Mesendoderm (in vitro differentiated cells): Measurements from ENCODE around the gene DBH.

Experiments used
- DNase-seq: peaks from one replicate; pipeline ENCODE4 v3.0.0; 2013
- H2AK5ac ChIP-seq: 2 replicates; pipeline ENCODE4 v1.6.1; 2013; ENCODE audit warnings: low read length, inconsistent platforms
- H2BK120ac ChIP-seq: 2 replicates; pipeline ENCODE4 v1.6.1; 2013; ENCODE audit warnings: low read depth, mild to moderate bottlenecking, low read length, moderate library complexity, mixed read lengths
- H2BK15ac ChIP-seq: replicated peaks from 2 replicates; pipeline ENCODE4 v1.6.1; 2013; ENCODE audit warnings: low read depth, mild to moderate bottlenecking, moderate library complexity
- H2BK5ac ChIP-seq: 2 replicates; pipeline ENCODE4 v1.6.1; 2013; ENCODE audit warnings: low read length, inconsistent platforms
- H3K18ac ChIP-seq: 2 replicates; pipeline ENCODE4 v1.6.1; 2013; ENCODE audit warnings: mild to moderate bottlenecking, low read length, mixed read lengths
- H3K23ac ChIP-seq: one replicate; pipeline ENCODE4 v1.6.1; 2013; ENCODE audit warnings: low read length
- H3K27ac ChIP-seq: 2 replicates; pipeline ENCODE4 v1.5.1; 2013; ENCODE audit warnings: low read depth, mild to moderate bottlenecking, inconsistent platforms, low read length, moderate library complexity
- H3K27me3 ChIP-seq: 2 replicates; pipeline ENCODE4 v1.6.1; 2013; ENCODE audit warnings: low read length, control low read depth, mild to moderate bottlenecking, inconsistent platforms; ENCODE audit not compliant: insufficient read depth, poor library complexity
- H3K36me3 ChIP-seq: 2 replicates; pipeline ENCODE4 v1.6.1; 2013; ENCODE audit warnings: low read length, inconsistent platforms; ENCODE audit not compliant: control insufficient read depth, insufficient read depth
- H3K4ac ChIP-seq: one replicate; pipeline ENCODE4 v1.6.1; 2013; ENCODE audit warnings: low read depth, mild to moderate bottlenecking, low read length, moderate library complexity
- H3K4me1 ChIP-seq: 2 replicates; pipeline ENCODE4 v1.6.1; 2013; ENCODE audit warnings: low read depth, low read length, inconsistent platforms; ENCODE audit not compliant: control insufficient read depth
- H3K4me2 ChIP-seq: 2 replicates; pipeline ENCODE4 v1.6.1; 2013; ENCODE audit warnings: low read length
- H3K4me3 ChIP-seq: 2 replicates; pipeline ENCODE4 v1.5.1; 2013; ENCODE audit warnings: mild to moderate bottlenecking, low read length
- H3K56ac ChIP-seq: one replicate; pipeline ENCODE4 v1.6.1; 2013; ENCODE audit warnings: low read length
- H3K79me1 ChIP-seq: 2 replicates; pipeline ENCODE4 v1.6.1; 2013; ENCODE audit warnings: low read length, inconsistent platforms
- H3K79me2 ChIP-seq: 2 replicates; pipeline ENCODE4 v1.6.1; 2013; ENCODE audit warnings: mild to moderate bottlenecking, low read length; ENCODE audit not compliant: control insufficient read depth, insufficient read depth
- H3K9ac ChIP-seq: 2 replicates; pipeline ENCODE4 v1.6.1; 2013; ENCODE audit warnings: low read length, inconsistent platforms
- H4K5ac ChIP-seq: one replicate; pipeline ENCODE4 v1.6.1; 2013; ENCODE audit warnings: low read length
- H4K8ac ChIP-seq: one replicate; pipeline ENCODE4 v1.6.1; 2013; ENCODE audit warnings: low read depth, mild to moderate bottlenecking, control low read depth, low read length, moderate library complexity
- WGBS: extraction: QIAGEN DNeasy Blood & Tissue Kit; methylation state at CpG from one replicate; pipeline ENCODE4 v1.1.7; 2013; ENCODE audit warnings: low lambda C conversion rate, missing lambda C conversion rate; ENCODE audit not compliant: insufficient coverage; ENCODE audit errors: extremely low coverage; 5-methylcytosine and 5-hydroxymethylcytosine counted together

DBH gene

GRCh38 chr9:133687856-133688761 lies 51.9 kb downstream of the DBH start:
- H3K18ac ChIP-seq = no peak overlapping the region
- H2BK15ac ChIP-seq = no peak overlapping the region
- no peaks in the 10 kb centered on the region for H3K79me1 ChIP-seq
- H3K79me2 ChIP-seq = no peaks in the 10 kb centered on the region
- no peak overlapping the region for H3K23ac ChIP-seq
- H4K5ac ChIP-seq = no peak overlapping the region
- no peaks in the 10 kb centered on the region for H3K27me3 ChIP-seq
- H3K9ac ChIP-seq = no peak overlapping the region
- H3K36me3 ChIP-seq = no peaks in the 10 kb centered on the region
- no peak overlapping the region for H3K27ac ChIP-seq
- no peak for DNase-seq
- no peak overlapping the region for H2BK120ac ChIP-seq
- WGBS = no CpG with 5 or more reads among the region's 34 CpGs
- H2AK5ac ChIP-seq = no peak overlapping the region
- no peak overlapping the region for H3K4me3 ChIP-seq
- no peak overlapping the region for H3K4me2 ChIP-seq
- no peak overlapping the region for H4K8ac ChIP-seq
- no peak overlapping the region for H3K56ac ChIP-seq
- no peak overlapping the region for H2BK5ac ChIP-seq
- H3K4ac ChIP-seq = no peak overlapping the region
- no peaks in the 10 kb centered on the region for H3K4me1 ChIP-seq

GRCh38 chr9:133689151-133689763 lies 53.1 kb downstream of the DBH start:
- Histone ChIP-seq H3K4me3 (no peak overlapping the region), H3K79me2 (no peaks in the 10 kb centered on the region), H2BK15ac (no peak overlapping the region), H3K9ac (no peak overlapping the region), H3K4me2 (no peak overlapping the region), H3K4me1 (no peaks in the 10 kb centered on the region), H3K56ac (no peak overlapping the region), H4K5ac (no peak overlapping the region), H2AK5ac (no peak overlapping the region), H3K79me1 (no peaks in the 10 kb centered on the region), H2BK5ac (no peak overlapping the region), H3K23ac (no peak overlapping the region), H3K4ac (no peak overlapping the region), H3K18ac (no peak overlapping the region), H3K27ac (no peak overlapping the region), H4K8ac (no peak overlapping the region), H3K36me3 (no peaks in the 10 kb centered on the region), H2BK120ac (no peak overlapping the region), H3K27me3 (no peaks in the 10 kb centered on the region)
- WGBS = no CpG with 5 or more reads among the region's 10 CpGs
- DNase-seq = no peak

- Histone ChIP-seq H3K4ac (no peak overlapping the region), H3K27ac (no peak overlapping the region), H3K56ac (no peak overlapping the region), H3K79me2 (no peaks in the 10 kb centered on the region), H3K4me3 (no peak overlapping the region), H4K5ac (no peak overlapping the region), H2BK15ac (no peak overlapping the region), H3K36me3 (no peaks in the 10 kb centered on the region), H2AK5ac (no peak overlapping the region), H3K79me1 (no peaks in the 10 kb centered on the region), H3K23ac (no peak overlapping the region), H2BK5ac (no peak overlapping the region), H3K18ac (no peak overlapping the region), H3K4me2 (no peak overlapping the region), H4K8ac (no peak overlapping the region), H2BK120ac (no peak overlapping the region), H3K4me1 (no peaks in the 10 kb centered on the region), H3K9ac (no peak overlapping the region), H3K27me3 (no peaks in the 10 kb centered on the region)
- WGBS = no CpG with 5 or more reads among the region's 11 CpGs
- DNase-seq = no peak
Measured at GRCh38 chr9:133690081-133690561, 54.0 kb downstream of the DBH start.

- no peak for DNase-seq
- no peak overlapping the region for H2BK5ac ChIP-seq
- H3K27me3 ChIP-seq = no peaks in the 10 kb centered on the region
- H3K23ac ChIP-seq = no peak overlapping the region
- H4K5ac ChIP-seq = no peak overlapping the region
- no peaks in the 10 kb centered on the region for H3K36me3 ChIP-seq
- WGBS = no CpG with 5 or more reads among the region's 4 CpGs
- H4K8ac ChIP-seq = no peak overlapping the region
- no peak overlapping the region for H2BK15ac ChIP-seq
- H3K4me3 ChIP-seq = no peak overlapping the region
- no peak overlapping the region for H2BK120ac ChIP-seq
- no peaks in the 10 kb centered on the region for H3K79me2 ChIP-seq
- H3K9ac ChIP-seq = no peak overlapping the region
- H3K4ac ChIP-seq = no peak overlapping the region
- no peak overlapping the region for H3K56ac ChIP-seq
- no peak overlapping the region for H3K27ac ChIP-seq
- H3K4me2 ChIP-seq = no peak overlapping the region
- no peak overlapping the region for H2AK5ac ChIP-seq
- H3K79me1 ChIP-seq = no peaks in the 10 kb centered on the region
- H3K4me1 ChIP-seq = no peaks in the 10 kb centered on the region
- no peak overlapping the region for H3K18ac ChIP-seq
Measured at GRCh38 chr9:133691191-133691590, 55.0 kb downstream of the DBH start.

- H3K4ac ChIP-seq = no peak overlapping the region
- no peak overlapping the region for H4K5ac ChIP-seq
- WGBS = no CpG with 5 or more reads among the region's 19 CpGs
- no peaks in the 10 kb centered on the region for H3K36me3 ChIP-seq
- no peak overlapping the region for H3K4me3 ChIP-seq
- DNase-seq = no peak
- no peaks in the 10 kb centered on the region for H3K79me1 ChIP-seq
- H3K56ac ChIP-seq = no peak overlapping the region
- no peak overlapping the region for H3K18ac ChIP-seq
- H2BK15ac ChIP-seq = no peak overlapping the region
- H3K23ac ChIP-seq = no peak overlapping the region
- no peaks in the 10 kb centered on the region for H3K4me1 ChIP-seq
- H4K8ac ChIP-seq = no peak overlapping the region
- no peak overlapping the region for H2BK5ac ChIP-seq
- H3K9ac ChIP-seq = no peak overlapping the region
- no peak overlapping the region for H2BK120ac ChIP-seq
- no peaks in the 10 kb centered on the region for H3K27me3 ChIP-seq
- H3K79me2 ChIP-seq = no peaks in the 10 kb centered on the region
- no peak overlapping the region for H2AK5ac ChIP-seq
- no peak overlapping the region for H3K27ac ChIP-seq
- no peak overlapping the region for H3K4me2 ChIP-seq
Measured at GRCh38 chr9:133691626-133692363, 55.6 kb downstream of the DBH start.
